HG03460 (cell line): Measurements from ENCODE around the gene HOXD4.

Experiments
- ATAC-seq: cut with Tn5 transposase; IDR thresholded peaks from one replicate; pipeline ENCODE4 v1.9.1; 2021; ENCODE audit not compliant: unreplicated experiment

The HOXD4 gene

DNA sequence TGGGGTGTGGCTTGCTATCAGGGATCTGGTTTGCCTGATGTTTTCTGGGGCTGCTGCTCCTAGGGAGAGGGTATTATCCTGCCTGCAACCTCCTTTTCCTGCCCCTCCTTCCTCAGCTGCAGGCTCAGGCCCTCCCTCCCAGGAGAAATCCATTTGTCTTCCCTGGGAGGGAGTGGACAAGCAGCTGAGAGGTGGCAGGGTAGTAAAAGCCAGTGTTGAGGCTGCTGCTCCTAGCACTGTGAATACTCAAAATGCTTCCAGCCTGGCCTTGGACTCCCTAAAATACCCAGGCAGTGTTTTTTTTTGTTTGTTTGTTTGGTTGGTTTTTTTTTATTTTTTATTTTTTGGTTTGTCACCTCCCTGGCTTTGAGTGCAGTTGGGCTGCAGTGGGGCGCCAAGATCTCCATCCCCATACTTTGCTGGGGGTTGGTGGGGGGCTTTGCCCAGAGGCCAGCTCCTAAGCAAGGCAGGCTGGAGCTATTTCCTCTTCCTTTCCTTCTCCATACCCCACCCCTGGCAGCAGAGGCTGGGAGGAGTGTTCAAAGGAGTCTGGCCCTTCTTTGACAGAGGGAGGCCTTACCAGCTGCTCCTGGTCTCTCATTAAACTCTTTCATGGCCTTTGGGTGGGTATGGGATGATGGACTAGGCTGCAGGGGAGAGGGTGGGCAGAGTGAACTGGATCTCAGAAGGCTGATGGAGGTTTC lies 19.4 kb downstream of the HOXD4 start:
- no peak for ATAC-seq

DNA sequence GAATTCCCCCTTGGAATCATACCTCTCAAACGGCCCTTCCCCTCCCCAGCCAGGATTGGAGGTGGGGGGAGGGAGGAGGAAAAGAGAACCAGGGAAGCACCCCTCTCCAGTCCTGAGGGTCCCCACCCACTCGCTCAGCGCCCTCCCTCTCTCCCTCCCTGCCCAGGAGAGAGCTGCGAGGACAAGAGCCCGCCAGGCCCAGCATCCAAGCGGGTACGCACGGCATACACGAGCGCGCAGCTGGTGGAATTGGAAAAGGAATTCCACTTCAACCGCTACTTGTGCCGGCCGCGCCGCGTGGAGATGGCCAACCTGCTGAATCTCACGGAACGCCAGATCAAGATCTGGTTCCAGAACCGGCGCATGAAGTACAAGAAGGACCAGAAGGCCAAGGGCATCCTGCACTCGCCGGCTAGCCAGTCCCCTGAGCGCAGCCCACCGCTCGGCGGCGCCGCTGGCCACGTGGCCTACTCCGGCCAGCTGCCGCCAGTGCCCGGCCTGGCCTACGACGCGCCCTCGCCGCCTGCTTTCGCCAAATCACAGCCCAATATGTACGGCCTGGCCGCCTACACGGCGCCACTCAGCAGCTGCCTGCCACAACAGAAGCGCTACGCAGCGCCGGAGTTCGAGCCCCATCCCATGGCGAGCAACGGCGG lies 20.1 kb downstream of the HOXD4 start:
- ATAC-seq: no peak

DNA sequence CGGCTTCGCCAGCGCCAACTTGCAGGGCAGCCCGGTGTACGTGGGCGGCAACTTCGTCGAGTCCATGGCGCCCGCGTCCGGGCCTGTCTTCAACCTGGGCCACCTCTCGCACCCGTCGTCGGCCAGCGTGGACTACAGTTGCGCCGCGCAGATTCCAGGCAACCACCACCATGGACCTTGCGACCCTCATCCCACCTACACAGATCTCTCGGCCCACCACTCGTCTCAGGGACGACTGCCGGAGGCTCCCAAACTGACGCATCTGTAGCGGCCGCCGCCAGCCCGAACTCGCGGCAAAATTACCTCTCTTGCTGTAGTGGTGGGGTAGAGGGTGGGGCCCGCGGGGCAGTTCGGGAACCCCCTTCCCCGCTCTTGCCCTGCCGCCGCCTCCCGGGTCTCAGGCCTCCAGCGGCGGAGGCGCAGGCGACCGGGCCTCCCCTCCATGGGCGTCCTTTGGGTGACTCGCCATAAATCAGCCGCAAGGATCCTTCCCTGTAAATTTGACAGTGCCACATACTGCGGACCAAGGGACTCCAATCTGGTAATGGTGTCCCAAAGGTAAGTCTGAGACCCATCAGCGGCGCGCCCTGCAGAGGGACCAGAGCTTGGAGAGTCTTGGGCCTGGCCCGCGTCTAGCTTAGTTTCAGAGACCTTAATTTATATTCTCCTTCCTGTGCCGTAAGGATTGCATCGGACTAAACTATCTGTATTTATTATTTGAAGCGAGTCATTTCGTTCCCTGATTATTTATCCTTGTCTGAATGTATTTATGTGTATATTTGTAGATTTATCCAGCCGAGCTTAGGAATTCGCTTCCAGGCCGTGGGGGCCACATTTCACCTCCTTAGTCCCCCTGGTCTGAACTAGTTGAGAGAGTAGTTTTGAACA lies 20.9 kb downstream of the HOXD4 start:
- ATAC-seq: no peak

DNA sequence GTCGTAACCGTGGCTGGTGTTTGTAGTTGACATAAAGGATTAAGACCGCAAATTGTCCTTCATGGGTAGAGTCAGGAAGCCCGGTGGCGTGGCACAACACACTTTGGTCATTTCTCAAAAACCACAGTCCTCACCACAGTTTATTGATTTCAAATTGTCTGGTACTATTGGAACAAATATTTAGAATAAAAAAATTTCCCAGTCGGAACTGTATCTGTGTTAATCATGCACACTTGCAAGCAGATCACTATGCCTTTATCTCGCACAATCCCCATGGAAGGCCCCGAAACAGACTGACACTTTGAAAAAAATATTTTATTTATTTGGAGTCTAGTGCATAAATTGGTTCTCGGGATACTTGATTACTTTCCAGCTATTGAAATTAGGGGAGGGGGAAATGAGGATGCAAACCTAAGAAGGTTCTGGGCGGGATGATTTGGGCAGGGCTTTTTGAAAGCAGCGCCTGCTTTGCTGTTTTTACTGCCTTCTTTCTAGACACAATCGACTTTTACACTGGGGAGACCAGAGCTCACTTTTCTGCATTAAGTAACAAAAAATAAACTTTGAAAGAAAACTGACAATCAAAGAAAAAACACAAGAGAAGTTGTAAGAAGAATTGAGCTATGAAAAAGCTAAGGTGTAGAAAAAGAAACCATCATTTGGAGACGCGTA lies 21.7 kb downstream of the HOXD4 start:
- ATAC-seq: no peak

DNA sequence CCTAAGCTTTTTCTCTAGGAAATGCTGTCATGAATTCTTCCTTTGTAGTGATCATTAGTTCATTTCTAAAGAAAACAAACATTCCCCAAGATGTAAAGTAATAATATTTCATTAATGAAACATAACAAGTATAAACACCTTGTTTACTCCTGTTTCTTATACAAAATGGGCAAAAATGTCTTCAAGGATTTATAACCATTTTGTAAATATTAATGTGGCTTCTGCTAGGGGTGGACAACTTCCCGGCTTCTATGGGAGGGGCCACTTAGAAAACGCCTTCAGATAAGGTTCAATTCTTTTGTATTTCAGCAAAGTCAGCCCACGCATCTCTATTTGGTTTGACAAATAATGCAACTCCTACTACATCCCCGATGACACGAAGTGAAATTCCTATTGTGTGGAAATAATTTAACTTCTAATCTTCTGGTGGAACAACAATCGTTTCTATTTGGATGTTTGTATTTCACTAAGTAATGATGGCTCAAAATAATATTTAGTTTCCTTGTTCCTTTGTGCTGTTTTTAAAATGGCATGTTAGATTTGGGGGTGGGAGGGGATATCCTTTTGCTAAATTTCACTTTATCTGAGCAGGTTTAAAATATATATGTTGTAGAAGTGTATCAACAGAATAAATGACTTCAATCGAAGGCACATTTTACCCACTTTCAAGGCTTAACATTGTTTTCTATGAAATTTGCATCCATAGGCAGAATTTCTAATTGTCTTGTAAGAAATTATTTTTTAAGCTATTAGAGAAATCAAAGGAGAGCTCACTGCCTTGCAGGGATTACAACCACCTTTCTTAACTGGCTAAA lies 22.4 kb downstream of the HOXD4 start:
- no peak for ATAC-seq

DNA sequence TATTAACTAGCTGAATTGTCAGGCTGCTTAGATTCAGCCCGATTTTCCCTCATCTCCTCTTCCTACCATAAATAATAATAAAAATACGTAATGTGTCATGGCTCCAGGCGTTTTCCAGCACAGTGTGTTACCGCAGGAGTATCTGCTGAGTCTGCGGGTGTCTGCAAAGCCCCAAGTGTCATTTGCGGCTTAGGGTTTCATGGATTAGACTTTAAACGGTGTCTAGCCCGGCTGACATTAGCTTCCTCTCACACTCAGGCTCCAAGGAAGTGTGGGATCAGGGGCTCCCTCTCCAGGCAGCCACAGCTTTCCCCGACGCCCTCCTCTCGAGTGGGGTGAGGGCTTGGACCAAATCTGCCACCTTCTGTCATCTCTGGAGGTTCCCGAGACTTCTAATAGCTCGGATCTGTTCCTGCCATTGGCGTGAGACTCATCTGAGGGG lies 23.1 kb downstream of the HOXD4 start:
- ATAC-seq: no peak

DNA sequence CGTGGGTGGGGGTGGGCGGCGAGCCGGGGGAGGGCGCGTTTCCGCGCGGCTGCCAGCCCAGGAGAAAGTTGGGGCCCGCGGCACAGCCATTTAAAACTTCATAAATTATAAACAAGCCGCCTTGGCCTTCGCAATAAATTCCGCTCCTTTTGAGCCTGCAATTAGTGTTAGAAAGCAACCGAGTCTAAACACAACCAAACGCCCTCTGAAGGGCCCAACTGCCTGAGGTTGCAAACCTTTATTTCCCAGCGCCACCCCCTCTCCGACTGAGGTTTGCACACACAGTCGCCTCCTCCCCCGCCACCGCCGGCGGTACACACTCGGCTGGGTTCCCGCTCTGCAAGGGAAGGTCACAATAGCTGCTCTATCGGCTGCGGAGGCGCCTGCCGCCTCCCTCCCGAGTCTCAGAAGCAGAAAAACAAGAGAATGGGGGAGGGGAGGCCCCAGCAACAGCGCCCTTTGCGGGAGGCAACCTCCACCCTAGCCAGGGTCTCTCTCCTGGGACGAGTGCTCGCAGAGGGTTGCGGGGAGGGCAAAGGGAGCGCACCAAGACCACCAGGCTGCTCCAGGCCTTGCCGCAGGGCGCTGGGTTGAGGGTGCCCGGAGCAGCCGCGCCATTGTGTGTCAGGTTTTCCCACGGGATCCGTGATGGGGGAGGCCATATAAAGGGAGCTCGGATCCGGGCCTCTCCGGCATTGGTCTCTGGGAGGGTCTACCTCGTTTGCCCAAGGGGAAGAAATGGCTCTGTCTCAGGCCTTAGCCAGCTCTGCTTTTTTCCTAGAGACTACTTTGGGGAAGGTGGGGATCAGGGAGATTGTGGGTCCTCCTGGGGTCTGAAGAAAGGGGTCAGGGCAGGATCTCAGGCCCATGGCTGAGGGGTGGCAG lies 23.7 kb downstream of the HOXD4 start:
- no peak for ATAC-seq

DNA sequence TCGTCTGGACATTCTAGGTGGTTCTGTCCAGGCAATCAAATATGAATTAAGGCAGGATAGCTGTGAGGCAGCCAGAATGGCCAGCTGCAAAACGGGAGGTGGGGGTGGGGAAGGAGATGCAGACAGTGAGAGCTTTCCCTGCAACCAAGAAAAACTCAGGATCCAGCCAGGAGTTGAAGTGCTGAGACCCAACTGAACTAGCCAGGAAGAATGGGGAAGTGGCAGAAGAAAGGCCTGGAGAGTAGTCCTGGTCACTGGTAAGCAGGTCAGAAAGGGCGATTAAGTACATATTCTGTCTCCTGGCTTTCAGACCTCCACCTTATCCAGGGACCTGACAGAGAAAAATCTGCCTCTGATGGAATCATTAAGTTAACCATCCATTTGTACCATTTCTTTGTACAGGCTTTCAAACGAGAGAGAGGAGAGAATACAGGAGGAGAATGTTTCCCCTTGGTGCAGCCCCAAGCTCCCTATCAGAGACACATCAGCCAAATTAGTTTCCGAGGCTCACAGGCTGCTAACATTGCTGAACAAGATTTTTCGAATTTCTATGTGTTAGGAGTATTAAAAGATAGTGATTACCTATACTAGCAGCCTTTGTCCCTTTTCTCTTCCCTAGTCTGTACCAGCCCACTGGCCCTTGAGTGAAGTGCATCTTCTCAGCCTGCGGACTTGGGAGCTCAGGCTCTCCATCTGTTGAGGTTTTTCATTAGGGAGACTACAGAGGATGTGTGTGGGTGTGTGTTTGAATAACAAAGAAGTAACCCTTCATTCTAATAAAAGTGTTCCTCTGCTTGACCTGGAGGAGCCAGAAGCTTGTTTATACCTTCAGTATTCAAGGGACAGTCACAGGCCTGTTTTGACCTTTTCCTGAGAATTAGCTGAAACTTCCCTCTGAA lies 24.6 kb downstream of the HOXD4 start:
- ATAC-seq: no peak

DNA sequence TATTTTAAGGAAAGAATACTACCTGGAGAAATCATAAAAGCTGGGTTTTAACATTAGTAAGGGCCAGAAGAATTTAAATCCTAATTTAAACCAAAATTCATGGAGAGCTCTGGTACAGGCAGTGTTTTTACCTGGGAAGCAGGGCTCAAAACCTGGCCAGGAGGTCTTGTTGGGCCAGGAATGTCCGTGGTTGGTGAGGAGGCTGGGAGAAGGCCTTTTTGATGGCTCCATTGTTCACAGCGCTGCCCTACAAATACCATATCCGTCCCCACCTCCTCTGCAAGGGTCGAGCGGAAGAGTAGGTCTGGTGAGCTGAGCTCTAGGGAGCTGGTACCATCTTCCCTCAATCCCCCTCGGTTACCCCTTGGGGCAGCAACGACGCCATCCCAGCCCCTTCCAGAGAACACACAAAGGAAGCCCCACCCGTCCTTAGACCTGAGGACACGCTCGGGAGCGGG lies 26.3 kb downstream of the HOXD4 start:
- ATAC-seq: no peak

DNA sequence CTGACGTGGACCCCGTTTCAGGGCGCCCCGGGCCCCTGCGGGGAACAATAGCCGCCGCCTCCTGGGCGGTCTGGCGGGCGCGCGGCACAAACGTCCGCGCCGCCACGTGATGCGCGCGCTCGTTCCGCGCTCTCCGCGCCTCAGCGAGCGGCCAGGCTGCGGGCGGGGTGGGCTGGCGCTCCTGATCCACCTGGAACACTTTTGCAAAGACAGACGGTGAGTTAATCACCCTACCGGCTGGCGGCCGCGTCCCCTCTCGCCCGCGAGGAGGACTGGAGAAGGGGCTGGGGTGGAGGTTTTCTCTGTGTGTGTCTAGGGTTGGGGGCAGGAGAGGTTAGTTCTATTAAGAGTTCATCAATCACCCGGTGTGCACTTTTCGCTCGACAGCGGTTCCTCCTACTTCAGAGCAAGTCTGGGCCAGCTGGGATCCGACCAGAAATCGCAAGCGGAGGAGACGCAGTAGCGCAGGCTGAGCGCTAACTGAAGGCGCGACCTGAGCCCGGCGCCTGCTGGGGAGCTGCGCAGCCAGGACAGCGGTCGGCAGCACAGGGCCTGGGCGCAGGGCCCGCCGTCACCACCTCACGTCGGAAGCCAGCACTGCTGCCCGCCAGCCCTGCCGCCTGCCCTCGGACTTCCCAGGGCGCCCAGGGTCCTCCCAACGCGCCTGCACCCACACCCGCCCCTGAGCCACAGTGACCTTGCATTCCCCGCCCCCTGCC lies 26.8 kb downstream of the HOXD4 start:
- ATAC-seq: no peak

DNA sequence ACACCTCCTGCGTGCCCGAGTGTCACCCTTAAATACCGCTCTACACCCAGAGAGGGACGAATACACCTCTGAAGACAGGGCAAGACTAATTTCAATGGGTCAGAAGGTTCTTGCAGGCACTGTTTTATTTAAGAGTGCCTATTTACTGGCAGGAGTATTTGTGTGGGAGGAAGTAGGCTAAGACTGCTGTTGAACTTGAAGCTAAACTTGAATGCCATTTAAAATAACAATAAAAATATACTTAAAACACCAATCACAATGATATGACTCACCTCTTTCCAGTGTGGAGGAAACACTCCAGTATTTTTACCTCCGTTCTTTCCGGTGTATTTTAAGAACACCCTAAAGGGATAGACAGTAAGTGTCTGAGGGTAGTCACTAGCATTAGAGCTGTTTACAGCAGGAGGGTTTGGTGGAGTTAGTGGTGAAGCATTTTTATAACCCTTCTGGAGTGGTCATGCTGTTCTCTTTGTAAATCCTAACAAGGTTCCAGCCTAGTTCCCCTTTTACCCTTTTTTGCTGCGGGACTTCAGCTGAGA lies 27.5 kb downstream of the HOXD4 start:
- ATAC-seq: no peak

DNA sequence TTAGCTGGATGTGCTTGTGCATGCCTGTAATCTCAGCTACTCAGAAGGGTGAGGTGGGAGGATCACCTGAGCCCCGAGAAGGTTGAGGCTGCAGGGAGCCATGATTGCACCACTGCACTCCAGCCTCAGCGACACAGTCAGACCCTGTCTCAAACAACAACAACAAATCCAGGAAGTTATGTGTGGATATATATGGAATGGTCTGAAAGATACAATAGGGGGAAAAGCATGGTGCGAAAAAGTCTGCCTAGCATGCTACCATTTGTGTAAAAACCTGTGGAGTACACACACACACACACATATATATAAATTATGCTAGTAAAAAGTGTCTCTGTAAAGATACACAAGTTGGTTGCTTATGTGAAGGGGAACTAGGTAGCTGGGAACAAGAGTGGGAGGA lies 30.2 kb downstream of the HOXD4 start:
- no peak for ATAC-seq

DNA sequence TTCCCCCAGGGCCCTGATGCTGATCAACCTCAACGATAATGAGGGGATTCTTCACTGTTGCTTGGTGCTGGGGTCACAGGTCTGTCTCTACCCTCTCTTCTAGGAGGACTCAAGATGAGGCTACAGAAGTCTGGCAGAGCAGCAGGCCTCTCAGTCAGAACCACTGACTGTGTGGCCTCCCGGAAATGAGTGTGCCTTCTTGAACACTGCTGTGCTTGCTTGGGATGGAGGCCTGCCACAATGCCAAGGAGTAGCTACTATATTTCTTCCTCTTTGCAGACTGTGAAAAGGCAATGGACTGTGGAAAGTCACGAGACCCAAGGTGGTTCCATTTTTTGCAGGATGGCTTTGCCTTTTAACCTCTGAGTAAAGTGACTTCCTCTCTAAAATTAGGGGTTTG lies 31.3 kb downstream of the HOXD4 start:
- no peak for ATAC-seq

DNA sequence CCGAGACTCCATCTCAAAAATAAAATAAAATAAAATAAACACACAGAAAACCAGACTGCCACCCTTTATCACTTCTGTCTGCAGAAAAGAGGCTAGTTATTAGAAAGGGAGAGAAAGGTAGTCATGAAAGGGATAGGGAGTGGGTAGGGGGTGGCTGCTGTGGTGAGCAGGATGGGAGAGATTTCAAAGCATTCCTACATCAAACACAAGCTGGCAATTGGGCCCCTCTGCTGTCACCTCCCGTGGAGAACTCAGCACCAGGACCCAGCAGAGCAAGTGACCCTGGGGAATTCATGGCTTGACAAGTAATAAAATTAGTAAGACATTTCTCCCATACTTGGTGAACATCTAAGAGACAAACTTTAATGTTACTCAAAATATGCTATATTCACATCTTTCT lies 33.4 kb downstream of the HOXD4 start:
- ATAC-seq: no peak

DNA sequence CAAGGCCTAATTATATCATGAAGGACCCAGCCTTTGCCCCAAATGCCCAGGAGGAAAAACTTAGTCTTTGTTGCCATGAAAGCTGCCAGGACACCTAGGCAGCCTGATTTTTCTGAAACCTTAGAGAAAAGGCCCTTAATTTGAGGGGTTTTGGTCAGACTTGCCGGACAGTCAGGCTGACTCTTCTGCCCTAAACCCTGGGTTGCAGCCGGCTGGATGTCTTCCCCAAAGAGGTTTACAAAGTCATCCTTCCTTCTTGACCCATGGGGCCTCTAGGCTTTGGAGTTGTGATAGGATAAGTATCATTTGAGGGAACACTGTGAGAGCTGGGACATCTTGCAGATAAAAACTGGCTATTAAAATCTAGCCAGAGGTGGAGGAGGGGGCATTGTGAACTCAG lies 34.7 kb downstream of the HOXD4 start:
- ATAC-seq: no peak

DNA sequence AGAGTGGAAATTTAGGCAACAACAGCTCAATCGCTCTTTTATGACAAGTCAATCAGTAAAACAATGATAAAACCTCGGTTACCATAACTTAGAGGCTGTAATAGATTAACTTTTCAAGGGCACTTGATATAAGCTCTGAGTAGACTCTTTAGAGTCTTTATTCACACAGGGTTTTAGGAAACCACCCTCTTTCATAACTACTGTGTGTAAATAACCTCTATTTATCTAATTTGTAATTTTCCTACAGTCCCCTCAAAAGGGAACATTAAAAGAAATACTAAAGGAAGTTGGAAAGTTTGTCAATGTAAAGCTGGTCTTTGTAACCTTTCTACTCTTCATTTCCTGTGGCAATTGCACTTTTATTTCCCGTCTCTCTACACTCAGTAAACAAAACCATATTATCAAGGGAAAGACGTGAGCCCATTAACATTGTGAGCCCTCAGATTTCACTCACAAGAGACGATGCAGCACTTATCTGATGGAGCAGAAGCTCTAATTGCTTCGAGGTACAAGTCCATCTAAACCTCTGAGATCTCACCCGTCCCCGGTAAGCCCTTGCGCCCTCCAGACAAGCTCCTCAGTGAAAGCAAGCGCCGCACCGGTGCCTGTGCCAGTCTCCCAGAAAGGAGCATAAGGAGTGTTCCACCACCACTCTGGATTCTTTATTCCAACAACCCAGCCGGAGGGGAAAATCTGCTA lies 36.0 kb downstream of the HOXD4 start:
- ATAC-seq: no peak
